BJ (cell line): ENCODE data around the gene ST8SIA1. TPM values are rescaled to one million over a fixed set of nuclear protein-coding genes. Genes with fewer than 3 reads are reported as not detected.

Source experiments
- CTCF ChIA-PET: fragments of 350-600 bp; formaldehyde crosslinking; extraction: SDS; loops from one replicate; lab custom pipeline; 2021; ENCODE audit warnings: antibody characterized with exemption, inconsistent platforms; lab: Yijun Ruan, JAX
- POLR2A ChIA-PET: fragments of 300-600 bp; sonication (Branson Sonifier 250); formaldehyde crosslinking; extraction: SDS; loops from one replicate; lab custom pipeline; 2021; ENCODE audit warnings: antibody characterized with exemption; lab: Charles Lee
- DNase-seq: peaks from one replicate; pipeline ENCODE4 v3.0.0-alpha.2; 2011; ENCODE audit warnings: low read depth
- H3K27me3 ChIP-seq: 2 replicates; pipeline ENCODE4 v1.6.0; 2011; ENCODE audit warnings: low read length; ENCODE audit not compliant: control insufficient read depth, insufficient read depth
- H3K36me3 ChIP-seq: 2 replicates; pipeline ENCODE4 v1.5.1; 2011; ENCODE audit warnings: low read length; ENCODE audit not compliant: control insufficient read depth, insufficient read depth
- H3K4me3 ChIP-seq: 2 replicates; pipeline ENCODE4 v1.5.1; 2011; ENCODE audit warnings: low read depth, mild to moderate bottlenecking, control low read depth, low read length
- CTCF ChIP-seq: IDR thresholded peaks from 2 replicates; pipeline ENCODE4 v1.5.1; 2011; ENCODE audit warnings: low read depth, mild to moderate bottlenecking, control low read depth, inconsistent platforms, low read length, moderate library complexity; ENCODE audit not compliant: insufficient read depth
- polyA plus RNA-seq: library from polyadenylated mRNA; depleted of rRNA; stranded (reverse); fragments of >200 nt; gene quantifications from 2 replicates; pipeline ENCODE4 v1.2.3, GENCODE V29; 2011

ST8SIA1 gene
- polyA plus RNA-seq, 1 experiment, result not detected

- ChIA-PET POLR2A (no interaction called here), CTCF (no interaction called here)
- Histone ChIP-seq H3K36me3 (no peaks in the 10 kb centered on the region), H3K27me3 (0 out of 2 replicates have a peak, but pooled peaks cover 4% of the 10 kb centered on the region), H3K4me3 (no peak overlapping the region)
- DNase-seq, result no peak
- TF ChIP-seq CTCF, result no peak
Observed at GRCh38 chr12:22340143-22340542, 5.6 kb upstream of the ST8SIA1 start.

DNA sequence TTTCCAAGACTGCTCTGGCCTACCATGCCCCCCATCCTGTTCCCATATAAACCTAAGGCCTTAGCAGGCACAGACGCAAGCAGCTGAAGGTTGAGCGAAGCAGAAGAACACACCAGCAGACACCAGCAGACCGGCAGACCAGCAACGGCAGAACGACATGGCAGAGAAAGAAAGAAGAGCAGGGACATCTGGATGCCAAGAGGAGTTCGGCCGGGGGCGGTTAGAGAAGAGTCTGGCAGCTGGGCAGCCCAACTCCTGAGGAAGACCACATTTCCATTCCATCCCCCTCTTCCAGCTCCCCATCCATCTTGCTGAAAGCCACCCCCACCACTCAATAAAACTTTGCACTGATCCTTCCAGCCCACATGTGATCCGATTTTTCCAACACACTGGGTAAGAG, 5.2 kb upstream of the ST8SIA1 start:
- H3K4me3 ChIP-seq, result no peak overlapping the region
- peaks cover 7% of the 10 kb centered on the region for H3K27me3 ChIP-seq
- no peak for TF ChIP-seq CTCF
- no peak for DNase-seq
- POLR2A ChIA-PET, result no interaction called here
- CTCF ChIA-PET, result no interaction called here
- no peaks in the 10 kb centered on the region for H3K36me3 ChIP-seq

DNA sequence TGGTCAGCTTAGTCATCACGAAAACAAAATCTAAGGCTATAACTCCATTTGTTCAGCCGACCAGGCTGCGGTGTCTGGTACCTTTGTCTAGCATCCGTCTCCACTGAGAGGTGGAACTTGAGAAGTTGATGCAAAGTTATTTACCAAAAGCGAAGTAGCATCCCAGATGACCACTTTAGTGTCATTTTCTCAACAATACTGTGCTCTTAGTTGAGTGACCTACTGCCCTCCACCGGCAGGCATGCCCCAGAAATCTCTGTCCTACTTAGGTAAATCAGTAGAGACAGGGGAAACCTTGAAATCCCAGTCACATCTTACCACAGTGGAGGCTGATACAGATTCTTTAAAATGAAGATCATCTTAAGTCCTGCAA, 1.3 kb upstream of the ST8SIA1 start:
- CTCF ChIA-PET, result interaction anchor here (0.8 to 1.9 kb wide), 9 partner anchors 104 to 638 kb away, joined by 3 to 14 read pairs (median 5); no protein-coding TSS in a partner anchor
- DNase-seq, result no peak
- no peaks in the 10 kb centered on the region for H3K36me3 ChIP-seq
- peaks cover 25% of the 10 kb centered on the region for H3K27me3 ChIP-seq
- no peak overlapping the region for H3K4me3 ChIP-seq
- TF ChIP-seq CTCF, result no peak
- POLR2A ChIA-PET, result no interaction called here

- no peaks in the 10 kb centered on the region for H3K36me3 ChIP-seq
- ChIA-PET CTCF (interaction anchor here (0.7 kb wide), 1 partner anchor 202 kb away, joined by 3 read pairs; no protein-coding TSS in a partner anchor), POLR2A (no interaction called here)
- no peak for TF ChIP-seq CTCF
- H3K4me3 ChIP-seq, result no peak overlapping the region
- peaks cover 22% of the 10 kb centered on the region for H3K27me3 ChIP-seq
- DNase-seq, result no peak
Observed at GRCh38 chr12:22333713-22334409, 646 bp downstream of the ST8SIA1 start.

DNA sequence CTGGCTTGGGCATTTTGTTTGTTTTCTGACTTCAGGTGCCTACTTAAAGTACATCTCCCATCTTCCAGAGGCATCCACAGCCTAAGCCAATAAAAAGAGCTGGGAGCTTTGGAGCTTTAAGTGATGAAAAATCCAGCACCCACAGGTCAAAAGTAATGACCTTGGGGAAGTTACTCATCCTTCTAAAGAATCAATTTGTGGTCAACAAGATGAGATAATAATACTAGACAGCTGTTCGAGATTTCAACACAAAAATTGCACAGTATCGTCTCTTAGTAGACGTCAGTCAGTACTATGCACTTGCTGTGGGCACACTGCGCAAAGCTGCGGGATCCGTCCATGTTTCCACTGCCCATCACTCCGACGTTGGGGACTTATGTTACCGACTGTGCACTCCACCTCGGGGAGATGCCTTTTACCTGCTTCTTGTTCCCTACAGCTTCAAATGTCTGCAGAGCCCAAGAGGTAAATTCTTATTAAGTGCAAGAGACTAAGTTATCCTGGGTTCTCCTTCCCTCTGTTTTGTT, 1.3 kb downstream of the ST8SIA1 start:
- Histone ChIP-seq H3K36me3 (no peaks in the 10 kb centered on the region), H3K4me3 (no peak overlapping the region), H3K27me3 (peaks cover 22% of the 10 kb centered on the region)
- TF ChIP-seq CTCF, result no peak
- DNase-seq, result peak; percentile 19
- ChIA-PET POLR2A (no interaction called here), CTCF (interaction anchor here (0.7 kb wide), 1 partner anchor 201 kb away, joined by 3 read pairs; no protein-coding TSS in a partner anchor)
